Cardiac fibroblast (primary cell): Measurements from ENCODE around the gene VAMP4.
A peak's percentile ranks its signal among the peaks of the same experiment; 100 is the strongest.

ENCODE experiments used
- DNase-seq, 2 donors: peaks; one replicate each; pipeline versions ENCODE4 v3.0.0 to v3.0.0-alpha.2; 2010; ENCODE audit warnings: low read depth in 2 of 2
- H3K4me3 ChIP-seq, 2 donors: replicated peaks in 1 of 2; 1 replicate in 1 of 2; 2 replicates in 1 of 2; pipeline ENCODE4 v1.5.1; 2011; ENCODE audit warnings: low read depth in 2 of 2, low read length in 2 of 2, mild to moderate bottlenecking in 2 of 2, moderate library complexity in 1 of 2
- CTCF ChIP-seq: IDR thresholded peaks from one replicate; pipeline ENCODE4 v1.5.1; 2011; ENCODE audit warnings: low read depth, mild to moderate bottlenecking, low read length, inconsistent platforms

Gene VAMP4

GRCh38 chr1:171784784-171785183, 42.9 kb upstream of the VAMP4 start:
- no peak for TF ChIP-seq CTCF
- DNase-seq = no peak
- H3K4me3 ChIP-seq = no peak overlapping the region

- no peak overlapping the region for H3K4me3 ChIP-seq
- no peak for DNase-seq
- TF ChIP-seq CTCF = no peak
These were observed 42.1 kb upstream of the VAMP4 start for GRCh38 chr1:171783816-171784530.

GRCh38 chr1:171781176-171781875, 39.5 kb upstream of the VAMP4 start, which contains the start of gene METTL13:
Gene METTL13 (plus strand): TSS chr1:171781660. CDS start chr1:171781968, 308 bp downstream.
- TF ChIP-seq CTCF = no peak
- peak; percentile 99 for DNase-seq

GRCh38 chr1:171780583-171781175, 38.8 kb upstream of the VAMP4 start:
- no peak for TF ChIP-seq CTCF
- H3K4me3 ChIP-seq = peak overlapping the region; percentile 45 to 52
- DNase-seq = no peak

More at GRCh38 chr1:171781176-171781875, 39.5 kb upstream of the VAMP4 start, which contains the start of gene METTL13:
- peak within 1 kb of the TSS; percentile 89 to 96 for H3K4me3 ChIP-seq

GRCh38 chr1:171772312-171772711, 30.4 kb upstream of the VAMP4 start:
- no peak for TF ChIP-seq CTCF
- no peak overlapping the region for H3K4me3 ChIP-seq
- DNase-seq = no peak

GRCh38 chr1:171769754-171770153, 27.9 kb upstream of the VAMP4 start:
- no peak overlapping the region for H3K4me3 ChIP-seq
- DNase-seq = no peak
- TF ChIP-seq CTCF = no peak
